NOMO-1 treated with dmso at 0.1 percent for 144 hours (cell line): ENCODE measurements around the gene C1QTNF12.

Experiments used
- DNase-seq: peaks from one replicate; lab custom pipeline; 2025; ENCODE audit not compliant: unreplicated experiment; lab: John Stamatoyannopoulos, UW

Gene C1QTNF12

DNA sequence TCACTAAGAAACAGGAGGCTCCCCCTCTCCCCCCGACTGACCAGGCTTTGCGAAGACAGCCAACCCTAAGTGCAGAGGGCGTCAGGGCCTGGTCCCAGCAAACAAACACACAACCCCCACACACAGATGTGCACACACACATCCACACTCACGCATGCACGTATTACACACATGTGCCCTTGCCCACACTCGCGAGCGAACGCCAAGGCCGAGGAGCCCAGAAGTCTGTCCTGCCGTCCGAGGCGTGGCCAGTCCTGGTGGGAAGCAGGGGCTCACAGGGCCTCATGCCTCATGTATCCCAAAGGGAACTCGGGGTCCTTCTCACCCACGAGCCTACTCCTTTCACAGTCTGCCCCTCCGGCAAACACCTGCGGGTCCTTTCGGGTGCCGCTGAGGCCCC lies 16.8 kb downstream of the C1QTNF12 start:
- DNase-seq = no peak

DNA sequence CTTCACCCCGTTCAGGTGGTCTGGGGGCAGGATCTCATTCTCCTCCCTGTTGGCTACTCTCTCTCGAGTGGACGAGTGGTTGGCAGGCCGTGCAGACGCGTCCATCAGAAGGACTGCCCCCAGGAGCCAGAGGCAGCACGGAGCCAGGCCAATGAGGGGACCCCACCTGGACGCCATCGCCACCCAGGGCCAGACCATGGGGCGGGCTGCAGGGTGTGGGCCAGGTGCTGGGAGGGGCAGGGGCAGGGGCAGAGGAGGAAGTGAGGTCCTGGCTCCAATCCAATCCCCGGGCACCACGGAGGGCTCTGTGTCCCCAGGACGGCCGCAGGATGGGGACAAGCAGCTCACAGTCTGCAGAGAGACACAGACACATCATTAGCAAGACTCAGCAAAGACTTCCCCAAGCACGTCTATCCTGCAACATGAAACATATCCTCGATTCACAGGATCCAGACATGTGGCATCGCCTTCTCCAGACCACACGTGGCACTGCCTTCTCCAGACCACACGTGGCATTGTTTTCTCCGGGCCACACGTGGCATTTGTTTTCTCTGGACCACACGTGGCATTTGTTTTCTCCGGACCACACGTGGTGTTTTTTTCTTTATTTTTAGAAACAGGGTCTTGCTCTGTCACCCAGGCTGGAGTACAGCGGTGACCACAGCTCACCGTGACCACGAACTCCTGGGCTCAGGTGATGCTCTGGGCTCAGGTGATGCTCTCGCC lies 17.8 kb downstream of the C1QTNF12 start:
- DNase-seq = no peak

DNA sequence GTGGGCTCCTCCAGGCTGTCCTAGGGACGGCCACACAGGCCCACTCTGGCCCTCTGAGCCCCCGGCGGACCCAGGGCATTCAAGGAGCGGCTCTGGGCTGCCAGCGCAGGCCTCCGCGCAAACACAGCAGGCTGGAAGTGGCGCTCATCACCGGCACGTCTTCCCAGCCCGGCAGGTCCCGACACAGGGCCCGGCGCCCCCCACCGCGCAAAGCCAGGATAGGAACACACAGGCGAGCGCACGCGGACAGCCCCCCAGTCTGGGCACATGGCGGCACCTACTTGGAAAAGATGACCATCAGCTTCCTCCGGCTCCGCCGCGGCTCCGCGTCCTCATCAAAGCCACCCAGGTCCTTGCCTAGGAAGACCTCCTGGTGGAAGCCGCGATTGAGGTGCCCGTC lies 18.3 kb downstream of the C1QTNF12 start:
- no peak for DNase-seq

DNA sequence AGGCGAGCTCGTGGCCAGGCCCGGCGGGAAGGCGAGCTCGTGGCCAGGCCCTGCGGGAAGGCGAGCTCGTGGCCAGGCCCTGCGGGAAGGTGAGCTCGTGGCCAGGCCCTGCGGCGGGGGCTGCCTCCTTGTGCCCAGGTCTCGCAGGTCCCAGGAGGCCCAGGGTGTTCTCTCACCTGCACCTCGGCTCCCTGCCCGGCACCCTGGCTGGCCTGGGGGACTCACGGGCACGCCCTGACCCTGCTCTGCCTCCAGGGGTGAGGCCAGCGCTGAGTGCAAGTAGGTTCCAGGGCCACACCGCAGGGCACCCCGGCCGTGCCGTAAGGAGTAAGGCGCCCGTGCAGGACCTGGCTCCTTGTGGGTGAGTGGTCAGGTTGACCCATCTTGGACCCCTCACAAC lies 19.1 kb downstream of the C1QTNF12 start:
- no peak for DNase-seq

DNA sequence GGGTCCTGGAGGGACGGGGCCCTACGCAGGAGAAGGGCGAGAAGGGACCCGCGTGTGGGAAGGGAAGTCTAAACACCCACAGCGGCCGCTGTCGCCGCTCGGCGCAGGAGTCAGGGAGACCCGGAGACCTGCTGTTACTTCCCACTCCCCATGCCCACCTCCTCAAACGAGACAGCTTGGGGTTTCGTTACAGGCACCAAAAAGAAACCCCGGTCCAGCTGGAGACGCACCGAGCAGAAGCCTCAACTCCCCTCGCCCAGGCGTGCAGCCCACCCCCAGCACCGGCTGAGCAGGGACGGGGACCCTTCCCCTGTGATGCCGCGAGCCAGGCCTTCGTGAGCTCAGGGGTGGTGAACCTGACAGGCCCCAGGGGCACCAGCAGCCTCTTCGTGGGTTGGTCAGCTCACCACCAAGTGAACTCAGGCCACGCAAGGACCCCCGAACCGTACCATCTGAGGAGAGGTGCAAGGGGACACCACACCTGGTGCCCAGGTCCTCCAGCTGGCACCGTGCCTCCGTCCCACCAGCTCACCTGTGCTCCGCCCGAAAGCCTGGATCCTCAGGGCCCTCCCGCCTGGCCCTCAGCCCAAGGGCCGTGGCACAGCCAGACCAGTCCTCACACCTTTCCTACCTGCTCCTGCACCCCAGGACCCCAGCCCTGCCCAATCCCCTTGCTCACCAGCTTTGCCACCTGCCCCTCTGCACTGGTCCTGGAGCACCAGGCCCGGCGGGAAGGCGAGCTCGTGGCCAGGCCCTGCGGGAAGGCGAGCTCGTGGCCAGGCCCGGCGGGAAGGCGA lies 19.8 kb downstream of the C1QTNF12 start:
- DNase-seq = no peak

DNA sequence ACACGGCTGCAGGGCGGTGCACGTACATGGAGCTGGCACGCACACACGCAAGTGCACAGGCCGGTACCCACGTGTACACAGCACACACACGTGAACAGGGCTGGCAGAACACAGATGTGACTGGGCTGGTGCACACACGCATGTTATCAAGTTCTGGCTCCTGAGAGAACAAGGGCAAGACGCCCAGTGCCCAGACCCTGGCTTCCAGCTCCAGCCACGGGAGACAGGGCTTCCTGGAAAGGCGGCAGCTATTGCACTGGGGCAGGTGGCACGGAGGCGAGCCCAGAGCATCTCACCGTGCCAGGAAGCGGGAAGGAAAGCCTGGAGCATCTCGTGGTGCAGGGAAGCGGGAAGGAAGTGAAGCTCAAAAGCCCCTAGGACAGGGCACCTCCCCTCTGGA lies 20.6 kb downstream of the C1QTNF12 start:
- DNase-seq = no peak

DNA sequence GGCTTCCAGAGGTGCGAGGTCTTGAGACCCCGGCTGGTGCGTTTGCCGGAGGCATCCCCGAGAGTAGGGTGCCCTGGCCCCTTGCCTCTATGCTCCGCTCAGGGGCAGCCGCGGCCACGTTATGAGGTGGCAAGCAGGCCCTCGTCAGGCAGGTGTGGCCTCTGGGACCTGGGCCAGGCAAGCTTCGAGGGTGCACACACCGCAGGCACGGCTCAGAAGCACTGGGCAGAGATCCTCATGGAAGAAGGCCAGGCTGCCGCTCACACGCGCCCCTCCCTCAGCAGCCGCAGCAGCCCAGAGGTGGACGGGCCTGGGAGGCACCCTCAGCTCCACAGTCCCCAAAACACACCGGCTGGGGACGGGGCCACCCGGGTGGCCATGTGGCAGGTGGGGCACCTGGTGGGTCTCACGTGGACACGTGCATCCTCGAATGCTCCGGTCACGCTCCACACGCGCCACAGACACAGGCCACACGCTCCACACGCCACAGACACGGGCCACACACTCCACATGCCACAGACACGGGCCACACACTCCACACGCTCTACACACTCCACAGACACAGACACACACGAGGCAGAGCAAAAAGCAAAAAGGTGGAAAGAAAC lies 21.2 kb downstream of the C1QTNF12 start:
- DNase-seq = no peak

DNA sequence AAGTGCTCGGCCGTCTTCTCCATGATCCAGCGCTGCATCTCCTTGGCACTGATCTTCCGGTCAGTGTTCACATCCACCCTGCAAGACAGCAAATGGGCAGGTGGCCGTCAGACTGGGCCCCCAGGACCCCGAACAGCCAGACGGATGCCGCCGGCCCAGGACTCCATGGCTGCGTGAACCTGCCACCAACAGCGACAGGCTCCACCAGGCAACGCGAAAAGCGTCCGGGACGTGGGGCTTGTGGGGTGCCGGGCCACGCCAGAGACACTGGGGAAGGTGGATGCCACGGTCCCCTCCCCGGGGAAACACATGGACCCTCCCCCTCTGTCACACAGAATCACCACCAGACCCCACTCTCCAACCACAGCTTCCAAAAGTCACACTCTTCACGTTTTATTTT lies 22.6 kb downstream of the C1QTNF12 start:
- DNase-seq = no peak

DNA sequence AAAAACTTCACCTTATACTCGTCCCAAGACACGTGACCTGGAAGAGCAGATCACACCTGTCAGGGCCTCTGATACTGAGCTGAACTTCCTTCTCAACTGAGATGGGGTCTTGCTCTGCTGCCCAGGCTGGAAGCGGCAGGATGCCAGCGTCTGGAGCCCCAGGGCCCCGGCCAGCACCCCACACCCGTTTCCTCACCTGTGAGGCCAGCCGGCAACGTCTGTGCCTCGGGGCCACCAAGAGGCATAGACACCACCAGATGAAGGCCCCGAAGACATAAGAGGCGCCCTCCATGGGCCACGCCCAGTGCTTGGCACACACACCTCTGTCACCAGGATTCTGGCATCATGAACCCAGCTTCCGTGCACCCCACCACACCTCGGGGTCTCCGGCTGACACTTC lies 23.2 kb downstream of the C1QTNF12 start:
- no peak for DNase-seq

DNA sequence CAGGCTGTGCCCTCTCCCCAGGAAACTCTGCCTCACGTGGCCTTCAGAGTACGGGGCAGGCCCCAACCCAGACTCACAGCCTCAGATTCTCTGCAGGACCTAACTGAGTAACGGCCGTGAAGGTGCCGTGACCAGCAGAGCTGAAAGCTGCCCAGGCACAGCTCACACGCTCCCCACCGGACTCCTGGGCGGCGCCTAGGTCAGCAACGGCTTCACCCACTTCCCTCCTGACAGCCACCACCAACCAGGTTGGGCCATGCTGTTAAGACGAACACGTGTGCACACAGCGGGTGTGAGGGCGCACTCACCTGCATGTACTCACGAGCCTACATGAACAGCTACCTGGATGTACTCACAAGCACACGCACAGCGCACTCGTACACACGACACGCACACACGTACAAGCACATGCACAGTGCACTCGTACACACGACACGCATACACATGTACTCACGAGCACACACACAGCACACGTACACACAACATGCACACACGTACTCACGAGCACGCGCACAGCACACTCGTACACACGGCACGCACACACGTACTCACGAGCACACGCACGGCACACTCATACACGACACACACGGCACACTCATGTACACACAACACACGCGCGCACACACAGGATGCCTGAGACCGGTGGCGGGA lies 23.8 kb downstream of the C1QTNF12 start:
- DNase-seq = no peak

DNA sequence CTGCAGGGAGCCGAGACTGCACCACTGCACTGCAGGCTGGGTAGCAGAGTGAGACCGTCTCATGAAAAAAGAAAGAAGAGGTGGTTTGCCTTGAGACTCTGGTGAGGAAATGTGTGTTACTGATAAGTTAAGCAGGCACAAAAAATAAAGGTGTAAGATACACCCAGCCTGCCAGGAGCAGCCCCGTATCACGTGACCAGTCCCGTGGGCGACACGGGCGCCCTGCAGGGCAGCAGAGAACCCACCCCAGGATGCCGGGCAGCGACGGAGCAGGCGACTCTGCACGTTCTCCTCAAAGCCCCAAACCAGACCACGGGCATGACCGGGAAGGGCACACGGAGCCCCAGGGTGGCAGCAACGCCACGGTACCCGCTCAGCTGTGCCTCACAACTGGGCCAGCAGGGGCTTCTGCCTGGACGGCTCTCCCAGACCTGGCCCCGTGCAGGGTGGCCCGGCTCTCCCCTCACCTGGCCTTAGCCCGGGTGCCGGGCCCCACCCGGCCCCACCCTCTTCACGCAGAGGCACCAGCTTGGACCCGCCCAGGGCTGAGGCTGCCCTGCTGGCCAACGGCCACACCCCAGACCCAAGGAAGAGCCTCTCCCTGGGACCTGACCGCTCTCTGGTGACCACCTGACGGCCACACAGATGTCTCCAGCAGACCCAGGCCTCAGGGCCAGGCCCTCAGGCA lies 24.5 kb downstream of the C1QTNF12 start:
- DNase-seq = no peak

DNA sequence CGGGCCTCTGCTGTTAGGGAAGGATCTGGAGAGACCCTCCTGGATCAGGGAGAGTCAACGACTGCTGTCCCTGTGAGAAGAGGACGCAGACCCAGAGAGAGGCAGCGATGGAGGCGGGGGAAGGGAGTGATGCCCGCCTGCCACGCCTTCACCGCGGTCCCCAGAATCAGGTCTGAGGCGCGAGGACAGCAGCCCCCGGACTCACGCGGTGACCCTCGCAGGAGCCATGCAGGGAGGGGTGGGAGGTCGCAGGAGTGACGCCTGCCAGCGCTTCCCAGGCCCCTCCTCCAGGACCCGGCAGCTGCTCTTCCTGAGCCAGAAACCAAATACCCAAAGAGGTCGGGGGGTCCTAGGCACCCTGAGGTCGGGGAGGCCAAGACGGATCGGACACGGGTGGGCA lies 26.3 kb downstream of the C1QTNF12 start:
- no peak for DNase-seq

DNA sequence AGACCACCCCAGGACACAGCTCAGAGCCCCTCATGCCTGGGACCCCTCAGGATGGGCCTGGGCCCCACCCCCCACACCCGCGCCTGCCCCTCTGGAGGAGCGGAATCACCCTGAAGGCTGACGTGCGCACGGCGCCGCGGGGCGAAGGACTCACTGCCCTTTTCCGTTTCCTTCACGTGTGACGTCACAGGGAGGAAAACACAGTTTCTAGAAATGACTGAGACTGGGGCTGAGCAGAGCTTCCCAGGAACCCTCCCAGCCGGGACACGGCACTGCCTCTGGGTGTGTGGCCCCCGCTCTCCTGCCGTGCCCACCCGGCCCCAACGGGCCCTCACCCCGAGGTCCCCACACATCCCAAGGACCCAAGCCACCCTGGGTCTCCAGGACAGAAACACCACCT lies 27.2 kb downstream of the C1QTNF12 start:
- no peak for DNase-seq

DNA sequence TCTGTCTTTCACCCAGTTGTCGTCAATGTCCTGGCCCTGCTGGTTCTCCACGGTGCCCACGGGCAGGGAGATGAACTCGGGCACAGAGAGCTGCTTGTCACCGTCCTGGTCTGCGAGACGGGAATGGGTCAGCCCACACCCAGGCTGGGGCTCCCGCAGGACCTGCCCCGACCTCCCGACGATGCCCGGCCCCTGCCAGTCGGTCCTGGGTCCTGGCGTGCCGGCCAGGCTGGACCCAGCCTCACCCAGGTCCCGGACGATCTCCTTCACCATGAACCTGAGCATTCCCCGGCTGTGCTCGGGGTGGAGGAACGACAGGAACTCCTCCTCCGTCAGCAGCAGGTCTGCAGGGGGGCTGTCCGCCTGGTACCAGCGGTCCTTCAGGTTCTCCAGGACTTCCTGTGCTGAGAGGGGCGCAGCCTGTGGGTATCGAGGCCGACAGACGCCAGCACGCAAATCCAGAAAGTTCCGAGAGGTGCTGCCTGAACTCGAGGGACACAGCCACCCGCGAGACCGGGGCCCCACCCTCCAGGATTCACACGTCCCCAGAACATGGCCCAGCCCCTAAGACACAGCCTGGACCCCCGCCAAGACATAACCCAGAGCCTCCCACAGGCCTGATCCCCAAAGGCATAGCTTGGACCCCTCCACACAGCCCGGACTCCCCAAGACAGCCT lies 27.9 kb downstream of the C1QTNF12 start:
- DNase-seq = no peak

DNA sequence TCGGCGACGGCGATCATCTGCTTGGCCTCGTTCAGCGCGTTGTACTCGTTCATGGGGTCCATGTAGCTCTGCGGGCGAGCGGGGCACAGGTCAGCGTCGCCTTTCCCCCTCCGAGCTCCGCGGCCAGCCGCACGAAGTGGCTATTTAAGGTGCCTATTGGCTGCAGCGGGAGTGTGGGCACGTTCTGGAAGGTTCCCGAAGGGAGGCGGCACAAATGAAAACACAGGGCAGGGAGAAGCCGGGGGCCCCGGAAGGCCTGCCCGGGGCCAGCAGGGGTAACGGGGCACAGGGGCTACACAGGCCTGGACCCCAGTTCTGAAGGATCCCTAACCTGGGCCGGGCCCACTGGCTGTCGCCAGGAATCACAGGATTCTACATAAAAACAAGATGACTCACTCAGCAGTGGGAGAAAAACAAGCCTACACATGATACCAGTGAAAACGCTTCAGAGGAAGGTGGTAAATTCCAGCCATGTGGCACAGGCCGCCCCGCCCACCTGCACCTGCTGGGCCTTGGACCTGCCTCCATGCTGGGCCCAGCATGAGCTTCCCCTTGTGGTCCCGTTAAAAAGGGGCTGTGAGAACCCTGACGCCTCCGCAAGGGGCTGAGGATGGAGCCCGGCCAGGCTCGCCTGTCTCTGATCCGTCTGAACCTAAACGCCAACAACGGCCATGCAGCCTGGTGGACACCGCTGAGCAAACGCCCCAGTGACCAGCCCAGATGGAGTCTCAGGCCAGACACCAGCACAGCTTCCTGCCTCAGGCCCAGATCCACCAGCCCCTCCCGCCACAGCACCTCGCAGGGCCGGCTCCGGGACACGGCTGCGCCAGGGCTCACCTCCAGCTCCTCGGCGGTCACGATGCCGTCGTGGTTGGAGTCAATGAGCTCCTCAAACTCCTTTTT lies 28.6 kb downstream of the C1QTNF12 start:
- DNase-seq = no peak

DNA sequence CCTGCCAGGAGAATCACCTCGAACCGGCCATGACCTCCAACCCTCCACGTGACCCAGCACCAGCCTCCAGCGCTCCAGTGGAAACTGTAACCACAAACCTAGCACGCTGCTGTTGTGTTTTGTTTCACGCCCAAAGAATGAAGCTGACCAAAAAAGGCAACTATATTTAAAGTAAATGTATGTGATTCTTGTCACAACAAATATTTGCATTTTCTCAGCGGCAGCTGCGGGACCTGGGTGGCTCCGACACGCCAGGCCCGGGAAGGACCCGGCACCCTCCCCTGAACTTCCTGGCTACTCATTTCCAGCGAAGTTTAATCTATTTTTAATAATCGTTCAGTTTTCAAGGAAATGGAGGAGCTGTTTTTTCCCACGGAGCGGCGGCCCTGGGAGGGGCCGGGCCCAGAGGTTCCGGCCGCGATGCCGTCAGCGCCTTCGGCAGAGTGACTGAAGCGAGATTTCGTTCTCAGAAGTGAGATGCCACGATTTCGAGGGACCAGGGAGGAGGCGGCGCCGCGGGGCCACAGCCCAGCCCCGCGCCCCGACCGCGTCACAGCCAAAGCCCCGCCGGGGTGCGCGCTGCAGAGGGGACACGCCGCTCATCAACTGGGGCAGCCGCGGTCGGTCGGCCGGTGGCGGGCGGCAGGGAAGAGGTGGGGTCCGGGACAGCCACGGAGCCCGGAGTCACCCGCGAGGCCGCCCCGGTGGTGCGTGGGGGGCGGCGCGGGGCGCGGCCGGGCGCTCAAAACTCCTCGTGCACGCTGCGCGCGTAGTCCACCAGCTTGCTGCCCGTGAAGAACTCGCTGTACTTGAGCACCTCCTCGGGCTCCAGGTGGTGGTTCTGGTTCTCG lies 29.5 kb downstream of the C1QTNF12 start:
- DNase-seq = no peak

DNA sequence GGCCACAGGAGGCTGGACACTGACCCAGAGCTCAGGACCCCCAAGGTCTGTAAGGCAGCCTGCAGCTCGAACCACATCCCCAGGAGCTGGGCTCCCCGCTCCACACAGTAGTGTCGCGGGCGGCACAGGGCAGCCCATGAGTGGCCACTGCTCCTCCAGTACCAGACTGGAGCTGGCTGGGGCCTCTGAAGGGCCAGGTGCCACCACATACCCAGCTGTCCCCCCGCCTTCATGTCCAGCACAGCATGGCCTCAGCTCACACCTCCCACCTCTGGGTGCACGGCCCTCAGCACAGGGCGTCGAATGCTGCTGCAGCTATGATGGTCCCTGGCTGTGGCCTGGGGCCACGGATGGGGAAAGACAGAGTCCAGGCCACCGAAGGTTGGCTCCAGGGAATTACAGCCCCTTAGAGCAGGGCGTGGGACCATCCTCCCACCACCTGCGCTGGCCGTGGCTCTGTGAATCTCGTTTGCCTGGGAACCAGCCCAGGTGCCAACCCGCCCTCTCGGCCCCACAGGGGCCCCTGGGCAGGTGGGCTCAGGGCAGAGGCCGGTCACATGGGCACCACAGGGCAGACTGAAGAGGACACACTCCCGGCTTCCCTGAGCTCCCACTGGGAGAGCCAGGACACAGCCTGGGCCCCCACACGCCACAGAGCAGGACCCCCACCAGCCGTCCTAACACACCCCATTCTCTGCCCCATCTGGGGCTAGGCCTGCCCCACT lies 30.5 kb downstream of the C1QTNF12 start:
- no peak for DNase-seq

DNA sequence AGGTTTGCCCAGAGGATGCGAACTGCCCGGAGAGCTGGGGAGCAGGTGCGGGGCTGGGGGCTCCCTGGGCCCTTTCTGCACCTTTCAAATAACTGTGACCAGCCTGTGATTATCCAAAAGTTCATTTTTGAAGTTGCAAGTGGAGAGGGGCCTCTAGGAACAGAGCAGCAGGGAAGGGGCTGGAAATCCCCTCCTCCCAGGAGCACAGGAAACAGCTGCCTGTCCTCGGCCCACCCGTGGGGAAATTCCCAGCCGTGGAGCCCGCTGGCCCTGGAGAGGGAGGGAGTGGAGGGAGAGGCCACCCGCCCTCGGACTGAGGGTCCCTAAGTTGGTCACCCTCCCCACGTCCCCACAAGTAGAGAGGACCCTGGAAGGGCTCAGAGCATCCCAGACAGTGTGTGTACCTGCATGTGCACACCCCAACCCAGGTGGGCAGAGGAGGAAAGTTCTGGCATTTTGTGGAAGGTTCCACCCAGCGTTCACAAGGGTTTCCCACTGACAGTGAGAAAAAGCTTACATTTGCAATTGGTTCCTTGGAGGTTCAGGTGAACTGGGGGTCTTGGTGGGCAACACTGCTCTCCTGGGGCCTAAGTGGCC lies 31.3 kb downstream of the C1QTNF12 start:
- DNase-seq = no peak
